Adrenal gland (tissue), 12 donors: Measurements from ENCODE around the gene WIF1. TPM values are rescaled to one million over a fixed set of nuclear protein-coding genes. Genes with fewer than 3 reads are reported as not detected.

Experiments used
- DNase-seq, 7 donors: peaks; one replicate each; pipeline ENCODE4 v3.0.0-alpha.2; 2019 to 2020
- H3K27ac ChIP-seq, 5 donors: fragments of 200-600 bp; sonication (generic) in 4 of 5; 1 replicate in 3 of 5; 2 replicates in 2 of 5; pipeline versions ENCODE4 v1.5.1 to v1.8.0; 2016 to 2020; ENCODE audit warnings: mild to moderate bottlenecking in 1 of 5
- H3K27me3 ChIP-seq: fragments of 200-600 bp; 2 replicates; pipeline ENCODE4 v1.8.0; 2021
- H3K36me3 ChIP-seq, 2 donors: fragments of 200-600 bp; replicated peaks in 1 of 2; 1 replicate in 1 of 2; 2 replicates in 1 of 2; pipeline versions ENCODE4 v1.5.1 to v1.8.0; 2018 to 2022
- H3K4me1 ChIP-seq, 2 donors: fragments of 200-600 bp; replicated peaks in 1 of 2; 1 replicate in 1 of 2; 2 replicates in 1 of 2; pipeline versions ENCODE4 v1.5.1 to v1.8.0; 2018 to 2021
- H3K4me3 ChIP-seq, 4 donors: fragments of 200-600 bp; sonication (generic) in 3 of 4; one replicate each; pipeline ENCODE4 v1.5.1; 2016 to 2018
- H3K9me3 ChIP-seq, 3 donors: fragments of 200-600 bp; sonication (generic) in 1 of 3; replicated peaks in 1 of 3; 1 replicate in 2 of 3; 2 replicates in 1 of 3; pipeline versions ENCODE4 v1.5.1 to v1.8.0; 2016 to 2021
- CTCF ChIP-seq, 6 experiments: fragments of 450-650 bp in 4 of 6; fragments of 200-600 bp in 2 of 6; sonication (generic) in 1 of 6; IDR thresholded peaks; 1 replicate in 5 of 6; 2 replicates in 1 of 6; pipeline versions ENCODE4 v1.5.1 to v1.8.0; 2016 to 2021; ENCODE audit warnings: antibody characterized with exemption in 6 of 6, mild to moderate bottlenecking in 2 of 6, moderate library complexity in 1 of 6
- POLR2A ChIP-seq, 2 donors: fragments of 450-650 bp; IDR thresholded peaks; one replicate each; pipeline ENCODE4 v1.6.1; 2017; ENCODE audit warnings: antibody characterized with exemption in 2 of 2, mild to moderate bottlenecking in 2 of 2, moderate library complexity in 1 of 2
- WGBS, 4 donors: extraction: QIAGEN DNeasy Blood & Tissue Kit in 2 of 4; methylation state at CpG; one replicate each; pipeline versions ENCODE4 v1.1.5 to v1.1.7; 2013 to 2017; 5-methylcytosine and 5-hydroxymethylcytosine counted together
- intact Hi-C, 2 donors: fragments of 100-400 bp; cut with DNase I; formaldehyde crosslinking; loops; one replicate each; pipeline versions ENCODE4 v1.14.1 to v1.15.0; 2022 to 2023
- polyA plus RNA-seq, 3 donors: library from polyadenylated mRNA; stranded (reverse); fragments of 200-250 nt in 2 of 3; fragments of 350-450 nt in 1 of 3; fragmentation: Illumina TruSeq in 1 of 3; extraction: RNeasy Lipid Tissue Mini Kit (QIAGEN cat#74804) in 1 of 3; gene quantifications; one replicate each; pipeline ENCODE4 v1.2.3, GENCODE V29; 2013 to 2014
- total RNA-seq, 9 donors: library from RNA; depleted of rRNA in 4 of 9; stranded (reverse); fragments of >200 nt in 4 of 9; fragments of 120-200 nt in 1 of 9; fragmentation: NEBNext Ultra II Directional in 1 of 9; extraction: Animal tissue kit (Norgen Biotek cat#: 25700) in 1 of 9; gene quantifications; one replicate each; pipeline versions ENCODE4 v1.1.0 to v1.2.4, GENCODE V29; 2013 to 2023
- donor health status: healthy with polysubstance abuse.
- donor health status: Bipolar disorder and iron deficiency.
- donor health status: DM: yes; HTN: yes; CAD: no.
- donor health status: DM: no; HTN: no; CAD: no.
- donor health status: DM: no; HTN: no; CAD: no.
- donor health status: DM: yes; HTN: yes; CAD: no.

WIF1 gene
- total and polyA plus RNA-seq, 12 donors: 0.12 to 3.8 (median 0.51) TPM; not detected in 3

- H3K4me1 ChIP-seq: no peaks in the 10 kb centered on the region
- DNase-seq: no peak
- no peaks in the 10 kb centered on the region for H3K27me3 ChIP-seq
- TF ChIP-seq POLR2A (IDR thresholded peaks at IDR 0.05) (no peak), CTCF (IDR thresholded peaks at IDR 0.05) (no peak)
- H3K9me3 ChIP-seq: no peaks in the 10 kb centered on the region
- H3K4me3 ChIP-seq: no peak overlapping the region
- H3K27ac ChIP-seq: no peak overlapping the region
- intact Hi-C loops: no loop called here
- H3K36me3 ChIP-seq: no peaks in the 10 kb centered on the region
Observed at GRCh38 chr12:65016881-65017650, 104.0 kb downstream of the WIF1 start.

- Histone ChIP-seq H3K9me3 (no peaks in the 10 kb centered on the region), H3K4me1 (no peaks in the 10 kb centered on the region), H3K27ac (no peak overlapping the region), H3K4me3 (no peak overlapping the region), H3K27me3 (no peaks in the 10 kb centered on the region), H3K36me3 (no peaks in the 10 kb centered on the region)
- no peak for DNase-seq
- intact Hi-C loops: no loop called here
- 65 to 86% (median 75%) methylated on average over 6 of the region's 6 CpGs for WGBS, 4 donors
- no peak for TF ChIP-seq CTCF (IDR thresholded peaks at IDR 0.05)
- no peak for TF ChIP-seq POLR2A (IDR thresholded peaks at IDR 0.05)
Observed at GRCh38 chr12:65015850-65016249, 105.3 kb downstream of the WIF1 start.

- TF ChIP-seq CTCF (IDR thresholded peaks at IDR 0.05) (no peak), POLR2A (IDR thresholded peaks at IDR 0.05) (no peak)
- no peaks in the 10 kb centered on the region for H3K36me3 ChIP-seq
- intact Hi-C loops: no loop called here
- no peak for DNase-seq
- H3K27ac ChIP-seq: no peak overlapping the region
- no peaks in the 10 kb centered on the region for H3K4me1 ChIP-seq
- no peaks in the 10 kb centered on the region for H3K9me3 ChIP-seq
- WGBS, 4 donors: 68 to 82% (median 80%) methylated on average over 9 of the region's 9 CpGs
- no peaks in the 10 kb centered on the region for H3K27me3 ChIP-seq
- no peak overlapping the region for H3K4me3 ChIP-seq
Observed at GRCh38 chr12:65014504-65015271, 106.4 kb downstream of the WIF1 start.

- H3K4me3 ChIP-seq: no peak overlapping the region
- H3K27ac ChIP-seq: no peak overlapping the region
- intact Hi-C loops: no loop called here
- H3K4me1 ChIP-seq: no peaks in the 10 kb centered on the region
- DNase-seq: no peak
- no peaks in the 10 kb centered on the region for H3K27me3 ChIP-seq
- no peaks in the 10 kb centered on the region for H3K9me3 ChIP-seq
- no peak for TF ChIP-seq CTCF (IDR thresholded peaks at IDR 0.05)
- TF ChIP-seq POLR2A (IDR thresholded peaks at IDR 0.05): no peak
- H3K36me3 ChIP-seq: no peaks in the 10 kb centered on the region
- WGBS, 4 donors: 48 to 60% (median 52%) methylated on average over 2 of the region's 2 CpGs
Observed at GRCh38 chr12:65010437-65010836, 110.7 kb downstream of the WIF1 start.
